HG03575 (cell line): Measurements from ENCODE around the gene RRP9.
"Not testable (repeated sequence)": the region's sequence is repeated elsewhere in the genome, so short reads cannot be mapped to it uniquely, and the experiment has no call there.

Experiments used
- ATAC-seq: cut with Tn5 transposase; IDR thresholded peaks from one replicate; pipeline ENCODE4 v1.9.1; 2021; ENCODE audit not compliant: unreplicated experiment, insufficient number of reproducible peaks, low FRiP score; ENCODE audit errors: extremely low read depth

Gene RRP9, protein sequence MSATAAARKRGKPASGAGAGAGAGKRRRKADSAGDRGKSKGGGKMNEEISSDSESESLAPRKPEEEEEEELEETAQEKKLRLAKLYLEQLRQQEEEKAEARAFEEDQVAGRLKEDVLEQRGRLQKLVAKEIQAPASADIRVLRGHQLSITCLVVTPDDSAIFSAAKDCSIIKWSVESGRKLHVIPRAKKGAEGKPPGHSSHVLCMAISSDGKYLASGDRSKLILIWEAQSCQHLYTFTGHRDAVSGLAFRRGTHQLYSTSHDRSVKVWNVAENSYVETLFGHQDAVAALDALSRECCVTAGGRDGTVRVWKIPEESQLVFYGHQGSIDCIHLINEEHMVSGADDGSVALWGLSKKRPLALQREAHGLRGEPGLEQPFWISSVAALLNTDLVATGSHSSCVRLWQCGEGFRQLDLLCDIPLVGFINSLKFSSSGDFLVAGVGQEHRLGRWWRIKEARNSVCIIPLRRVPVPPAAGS

DNA sequence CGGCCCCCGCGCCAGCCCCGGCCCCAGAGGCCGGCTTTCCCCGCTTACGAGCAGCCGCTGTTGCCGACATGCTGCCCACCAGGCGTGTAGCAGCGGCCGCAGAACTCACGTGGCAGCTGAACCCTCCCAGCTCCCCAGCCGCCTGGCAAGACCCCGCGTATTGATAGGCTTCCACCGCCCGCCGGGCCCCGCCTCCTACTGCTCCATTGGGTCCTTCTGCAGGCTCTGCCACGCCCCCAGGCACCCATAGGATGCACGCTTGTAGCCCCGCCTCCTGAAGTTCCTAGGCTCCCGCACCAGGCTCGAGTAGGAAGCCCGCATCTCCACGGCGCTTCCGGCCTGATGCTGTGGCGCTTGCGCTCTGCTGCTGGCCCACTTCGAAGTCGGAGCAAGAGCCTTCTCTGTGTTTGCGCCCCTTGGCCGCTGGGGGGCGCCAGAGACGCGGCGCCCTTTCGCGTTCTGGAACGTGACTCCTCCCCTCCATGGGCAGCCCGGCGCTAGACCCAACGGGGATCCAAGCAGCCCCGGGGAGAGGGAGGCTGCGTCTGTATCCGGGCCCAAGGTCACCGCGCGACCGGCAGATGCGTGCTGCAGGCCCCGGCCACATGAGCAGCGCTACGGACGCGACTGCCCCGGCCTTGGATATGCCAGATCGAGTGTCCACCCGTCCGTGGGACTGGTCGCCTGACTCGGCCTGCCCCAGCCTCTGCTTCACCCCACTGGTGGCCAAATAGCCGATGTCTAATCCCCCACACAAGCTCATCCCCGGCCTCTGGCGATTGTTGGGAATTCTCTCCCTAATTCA is at the start of gene RRP9, which contains the start of gene PARP3:
TSS of gene RRP9 (minus strand) at position 107 of the 805 bp plus-strand sequence. CDS start at position 70, 37 bp downstream.
TSS of gene PARP3 (plus strand) at position 566 of the 805 bp plus-strand sequence. CDS start 993 bp downstream, outside the sequence.
- ATAC-seq: peak; percentile 67

DNA sequence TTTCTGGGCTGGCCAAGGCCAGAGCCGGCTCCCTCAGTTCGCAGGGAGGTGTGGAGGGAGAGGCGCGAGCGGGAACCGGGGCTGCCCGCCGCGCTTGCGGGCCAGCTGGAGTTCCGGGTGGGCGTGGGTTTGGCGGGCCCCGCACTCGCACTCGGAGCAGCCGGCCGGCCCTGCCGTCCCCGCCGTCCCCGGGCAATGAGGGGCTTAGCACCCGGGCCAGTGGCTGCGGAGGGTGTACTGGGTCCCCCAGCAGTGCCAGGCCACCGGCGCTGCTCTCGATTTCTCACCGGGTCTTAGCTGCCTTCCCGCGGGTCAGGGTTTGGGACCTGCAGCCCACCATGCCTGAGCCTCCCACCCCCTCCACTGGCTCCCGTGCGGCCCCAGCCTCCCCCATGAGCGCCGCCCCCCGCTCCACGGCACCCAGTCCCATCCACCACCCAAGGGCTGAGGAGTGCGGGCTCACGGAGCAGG is 48.8 kb upstream of the RRP9 start:
- ATAC-seq: not testable (repeated sequence)

DNA sequence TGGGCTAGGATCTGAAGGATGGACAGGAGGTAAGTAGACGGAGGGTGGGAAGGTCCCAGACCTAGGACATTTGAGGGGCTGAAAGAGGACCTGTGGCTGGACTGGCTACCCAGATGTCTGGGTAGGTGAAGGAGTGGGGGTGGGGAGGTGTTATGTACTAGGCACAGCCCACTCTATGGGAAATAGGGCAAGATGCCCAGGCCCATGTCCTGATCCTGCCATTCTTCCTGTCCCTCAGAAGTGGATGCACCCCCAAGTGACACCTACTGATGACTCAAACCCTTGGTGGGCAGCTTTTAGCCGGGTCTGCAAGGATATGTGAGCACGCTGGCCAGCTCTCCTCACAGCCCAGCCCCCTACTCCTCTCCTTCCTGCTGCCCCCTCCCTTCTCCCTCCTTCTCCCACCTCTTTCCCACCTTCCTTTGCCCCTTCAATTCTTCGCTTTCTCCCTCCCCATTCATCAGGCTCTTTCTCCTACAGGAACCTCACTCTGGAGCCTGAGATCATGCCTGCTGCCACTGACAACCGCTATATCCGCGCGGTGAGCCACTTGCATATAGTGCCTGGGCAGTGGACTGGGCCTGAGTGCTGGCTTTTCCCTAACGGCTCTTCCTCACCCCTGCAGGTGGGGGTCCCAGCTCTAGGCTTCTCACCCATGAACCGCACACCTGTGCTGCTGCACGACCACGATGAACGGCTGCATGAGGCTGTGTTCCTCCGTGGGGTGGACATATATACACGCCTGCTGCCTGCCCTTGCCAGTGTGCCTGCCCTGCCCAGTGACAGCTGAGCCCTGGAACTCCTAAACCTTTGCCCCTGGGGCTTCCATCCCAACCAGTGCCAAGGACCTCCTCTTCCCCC is 46.8 kb upstream of the RRP9 start:
- ATAC-seq: no peak

DNA sequence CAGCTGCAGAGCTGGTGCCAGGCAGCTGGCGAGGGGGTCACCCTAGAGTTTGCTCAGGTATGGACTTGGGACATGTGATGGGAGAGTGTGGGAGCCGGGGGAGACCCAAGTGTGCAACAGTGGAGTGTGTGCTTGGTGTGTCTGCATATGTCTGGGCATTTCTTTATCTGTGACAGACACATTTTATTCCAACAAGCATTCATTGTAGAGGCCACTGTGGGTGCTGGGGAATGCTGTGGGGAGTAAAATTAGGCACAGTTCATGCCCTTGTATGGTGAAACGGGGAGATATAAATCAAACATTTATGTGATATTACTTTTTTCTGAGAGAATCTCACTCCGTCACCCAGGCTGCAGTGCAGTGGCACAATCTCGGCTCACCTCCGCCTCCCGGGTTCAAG is 45.9 kb upstream of the RRP9 start:
- no peak for ATAC-seq

DNA sequence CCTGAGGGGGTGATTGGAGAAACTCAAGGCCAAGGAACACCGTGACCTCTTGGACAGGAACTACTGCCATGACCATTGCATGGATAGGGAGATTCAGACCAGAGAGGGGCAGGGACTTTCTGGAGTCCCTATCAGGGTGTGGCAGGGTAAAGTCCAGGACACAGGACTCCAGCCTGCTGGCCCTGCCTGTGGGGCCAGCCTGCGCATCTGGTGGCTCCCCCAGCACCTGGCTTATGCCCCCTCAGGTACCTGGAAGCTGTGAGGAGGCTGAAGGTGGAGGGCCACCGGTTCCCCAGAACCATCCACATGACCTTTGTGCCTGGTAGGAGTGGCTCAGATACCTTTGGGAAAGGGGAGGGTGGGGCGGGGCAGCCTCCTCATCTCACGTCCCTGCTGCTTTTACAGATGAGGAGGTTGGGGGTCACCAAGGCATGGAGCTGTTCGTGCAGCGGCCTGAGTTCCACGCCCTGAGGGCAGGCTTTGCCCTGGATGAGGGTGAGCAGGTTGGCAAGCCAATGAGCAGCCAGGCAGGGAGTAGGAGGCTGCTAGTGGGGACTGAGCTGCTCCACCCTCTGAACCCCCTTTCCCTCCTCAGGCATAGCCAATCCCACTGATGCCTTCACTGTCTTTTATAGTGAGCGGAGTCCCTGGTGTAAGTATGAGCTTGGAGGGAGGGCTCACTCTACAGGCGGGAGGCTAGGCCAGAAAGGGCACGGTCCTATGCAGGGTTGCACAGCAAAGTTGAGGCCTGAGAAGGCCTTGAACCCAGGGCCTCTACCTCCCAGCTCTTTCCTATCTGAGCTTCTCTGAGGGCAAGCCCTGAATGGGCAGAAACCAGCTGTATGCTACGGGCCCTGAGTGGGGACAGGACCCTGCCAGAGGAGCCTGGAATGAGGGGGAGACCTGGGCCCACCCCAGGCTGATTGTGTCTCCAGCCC is 44.6 kb upstream of the RRP9 start:
- no peak for ATAC-seq

DNA sequence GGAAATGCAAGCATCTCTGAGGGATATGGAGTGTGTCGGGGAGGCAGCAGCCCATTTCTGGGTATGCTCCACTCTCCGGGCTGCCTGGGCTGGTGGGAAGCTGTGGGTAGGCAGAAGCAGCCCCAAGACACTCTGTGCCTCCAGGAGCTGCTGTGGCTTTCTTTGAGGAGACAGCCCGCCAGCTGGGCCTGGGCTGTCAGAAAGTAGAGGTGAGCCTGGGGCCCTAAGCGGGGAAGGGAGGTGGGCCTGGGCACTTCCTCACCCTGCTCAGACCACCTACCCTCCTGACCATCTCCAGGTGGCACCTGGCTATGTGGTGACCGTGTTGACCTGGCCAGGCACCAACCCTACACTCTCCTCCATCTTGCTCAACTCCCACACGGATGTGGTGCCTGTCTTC is 43.4 kb upstream of the RRP9 start:
- ATAC-seq: no peak

DNA sequence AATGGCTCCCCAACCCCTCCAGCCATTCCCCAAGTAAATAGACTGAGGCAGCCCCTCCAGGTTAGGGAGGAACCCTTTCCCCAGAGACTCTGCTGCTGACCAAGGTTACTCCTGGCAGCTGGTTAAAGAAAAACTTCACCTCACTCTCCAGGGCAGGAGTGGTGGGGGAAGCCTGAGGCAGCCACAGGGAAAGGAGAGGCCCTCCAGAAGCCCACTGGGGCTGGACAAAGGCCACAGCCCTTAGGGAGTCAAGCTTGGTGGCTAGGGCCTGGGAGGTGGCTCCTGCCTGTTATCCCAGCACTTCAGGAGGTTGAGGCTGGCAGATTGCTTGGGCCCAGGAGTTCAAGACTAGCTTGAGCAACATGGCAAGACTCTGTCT is 42.6 kb upstream of the RRP9 start:
- no peak for ATAC-seq

DNA sequence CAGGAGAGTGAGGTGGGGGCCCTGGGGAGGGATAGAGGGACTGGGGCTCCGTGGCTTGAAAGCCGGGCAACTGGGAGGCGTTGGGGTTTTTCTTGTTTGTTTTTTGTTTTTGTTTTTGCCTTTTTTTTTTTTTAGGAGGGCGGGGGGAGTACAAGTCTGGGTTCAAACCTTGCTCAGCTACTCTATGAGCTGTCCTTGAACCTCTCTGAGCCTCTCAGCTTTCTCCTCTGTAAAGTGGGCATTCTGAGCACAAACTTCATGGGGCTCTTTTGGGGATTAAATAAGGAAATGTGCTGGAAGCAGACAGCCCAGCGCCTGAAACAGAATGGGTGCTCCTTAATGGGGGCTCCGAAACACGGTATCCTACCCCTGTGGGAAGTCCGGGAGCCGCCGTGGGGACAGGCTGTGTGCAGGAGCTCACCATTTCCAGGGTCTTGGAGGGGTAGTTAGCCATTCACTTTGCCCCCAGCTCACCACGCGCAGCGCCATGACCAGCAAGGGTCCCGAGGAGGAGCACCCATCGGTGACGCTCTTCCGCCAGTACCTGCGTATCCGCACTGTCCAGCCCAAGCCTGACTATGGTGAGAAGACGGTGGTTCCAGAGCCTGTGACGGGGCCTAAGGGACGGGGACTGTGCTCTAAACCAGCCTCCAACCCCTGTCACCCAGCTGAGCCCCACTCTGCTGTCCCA is 42.0 kb upstream of the RRP9 start:
- ATAC-seq: no peak

DNA sequence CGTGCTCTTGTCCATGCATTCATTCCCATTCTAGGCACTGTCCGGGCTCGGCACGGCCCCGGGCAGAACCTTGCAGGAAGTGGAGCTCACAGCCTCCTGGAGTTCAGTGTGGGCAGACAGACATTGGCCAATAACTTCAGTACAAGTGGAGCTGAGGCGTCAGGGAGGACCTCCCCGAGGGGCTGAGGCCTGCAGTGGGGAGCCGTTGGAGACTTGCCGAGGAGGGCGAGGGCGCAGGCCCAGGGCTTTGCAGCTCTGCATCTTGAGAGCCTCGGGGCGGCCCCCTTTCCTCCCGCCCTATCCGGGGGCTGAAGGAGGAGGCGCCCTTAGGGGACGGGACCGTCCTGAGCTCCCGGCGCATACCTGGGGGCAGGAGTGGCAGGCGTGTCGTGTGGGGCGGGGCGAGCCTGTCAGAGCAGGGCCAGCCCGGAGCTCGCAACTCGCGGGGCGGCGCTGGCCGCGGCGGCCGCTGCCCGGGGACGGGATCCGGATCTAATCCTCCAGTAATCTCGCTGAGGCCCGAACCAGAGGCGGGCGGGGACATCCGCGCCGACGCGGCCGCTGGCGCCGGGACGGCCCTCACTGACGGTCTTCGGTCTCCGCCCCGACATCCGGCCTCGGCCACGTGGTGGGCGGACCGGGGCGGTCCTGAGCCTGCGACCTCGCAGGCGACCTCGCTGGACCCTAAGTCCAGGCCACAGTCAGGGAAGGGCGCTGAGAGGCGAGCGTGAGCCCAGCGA is 41.3 kb upstream of the RRP9 start, which contains the start of gene ACY1:
TSS of gene ACY1 (plus strand) at position 698 of the 740 bp plus-strand sequence. CDS start 530 bp downstream, outside the sequence.
- ATAC-seq: no peak

DNA sequence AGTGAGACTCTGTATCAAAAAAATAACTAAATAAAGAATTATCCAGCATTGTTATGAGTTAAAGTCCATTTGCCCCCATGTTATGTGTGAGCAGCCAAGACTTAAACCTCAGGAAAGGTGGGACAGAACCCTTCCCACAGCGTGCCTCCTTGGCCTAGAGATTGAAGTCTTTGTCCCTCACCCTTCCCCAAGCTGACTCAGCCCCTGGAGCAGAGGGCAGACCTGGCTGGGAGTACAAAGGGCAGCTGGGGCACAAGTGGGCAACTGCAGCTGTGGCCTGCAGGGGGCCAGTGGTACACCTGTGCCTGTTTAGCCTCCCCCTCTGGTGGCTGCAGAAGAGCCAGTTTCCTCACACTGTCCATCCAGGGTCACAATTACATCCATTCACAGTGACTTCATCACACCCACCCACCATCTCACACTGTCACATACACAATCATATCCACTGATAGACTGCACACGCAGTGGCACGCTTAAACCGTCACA is 40.7 kb upstream of the RRP9 start:
- no peak for ATAC-seq

DNA sequence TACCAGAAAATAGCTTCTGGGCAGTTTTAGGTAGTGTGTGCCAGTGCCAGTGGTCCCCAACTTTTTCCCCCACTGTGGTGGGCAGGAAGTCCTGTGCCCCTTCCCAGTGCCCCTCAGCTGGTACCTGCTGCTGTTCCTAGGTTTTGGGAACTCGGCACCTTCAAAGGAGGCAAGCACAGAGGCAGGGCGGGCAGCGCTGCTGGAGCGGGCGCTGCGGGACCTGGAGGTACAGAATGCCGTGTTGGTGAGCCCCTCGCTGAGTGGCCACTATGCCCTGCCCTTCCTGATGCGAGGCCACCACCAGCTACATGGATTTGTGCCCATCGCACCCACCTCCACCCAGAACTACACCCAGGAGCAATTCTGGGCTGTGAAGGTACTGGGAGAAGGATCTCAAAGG is 38.5 kb upstream of the RRP9 start:
- ATAC-seq: no peak

DNA sequence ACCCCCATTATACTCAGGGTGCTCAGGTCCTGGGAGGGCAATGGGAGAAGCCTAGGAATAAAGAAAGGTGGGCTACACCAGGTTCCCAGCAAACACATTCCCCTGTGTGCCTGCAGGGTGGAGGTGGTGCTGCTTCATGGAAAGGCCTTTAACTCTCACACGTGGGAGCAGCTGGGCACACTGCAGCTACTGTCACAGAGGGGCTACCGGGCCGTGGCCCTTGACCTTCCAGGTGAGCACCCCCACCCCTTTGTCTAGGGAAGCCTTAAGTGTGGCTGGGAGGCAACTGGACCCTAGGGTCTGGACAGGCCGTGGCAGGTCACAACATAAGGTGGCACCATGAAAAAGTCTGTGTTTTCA is 36.4 kb upstream of the RRP9 start:
- no peak for ATAC-seq

DNA sequence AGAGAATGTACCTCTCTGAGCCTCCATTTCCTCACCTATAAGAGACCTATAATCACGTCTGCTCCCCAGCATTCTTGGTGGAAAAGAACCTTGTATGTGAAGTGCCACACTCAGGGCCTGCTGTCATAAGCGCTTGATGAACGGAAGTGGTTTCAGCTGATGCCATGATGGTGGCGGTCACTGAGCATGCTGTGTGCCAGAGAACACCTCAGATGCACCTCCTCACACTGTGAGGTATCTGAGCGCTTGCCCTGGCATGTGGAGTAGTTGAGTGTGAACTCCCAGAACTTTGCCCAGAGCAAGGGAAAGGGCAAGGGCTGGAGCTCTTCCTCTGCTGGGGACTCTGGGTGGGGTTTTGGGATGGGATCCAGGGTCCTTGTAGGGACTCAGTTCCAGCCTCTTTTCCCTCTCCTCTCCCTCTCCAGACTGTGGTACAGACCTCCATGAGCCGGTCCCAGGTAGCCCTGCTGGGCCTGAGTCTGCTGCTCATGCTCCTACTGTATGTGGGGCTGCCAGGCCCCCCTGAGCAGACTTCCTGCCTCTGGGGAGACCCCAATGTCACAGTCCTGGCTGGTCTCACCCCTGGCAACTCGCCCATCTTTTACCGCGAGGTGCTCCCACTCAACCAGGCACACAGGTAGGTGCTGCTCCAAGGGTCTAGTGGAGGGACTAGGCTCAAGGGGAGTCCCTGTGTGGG is 35.9 kb upstream of the RRP9 start:
- no peak for ATAC-seq

DNA sequence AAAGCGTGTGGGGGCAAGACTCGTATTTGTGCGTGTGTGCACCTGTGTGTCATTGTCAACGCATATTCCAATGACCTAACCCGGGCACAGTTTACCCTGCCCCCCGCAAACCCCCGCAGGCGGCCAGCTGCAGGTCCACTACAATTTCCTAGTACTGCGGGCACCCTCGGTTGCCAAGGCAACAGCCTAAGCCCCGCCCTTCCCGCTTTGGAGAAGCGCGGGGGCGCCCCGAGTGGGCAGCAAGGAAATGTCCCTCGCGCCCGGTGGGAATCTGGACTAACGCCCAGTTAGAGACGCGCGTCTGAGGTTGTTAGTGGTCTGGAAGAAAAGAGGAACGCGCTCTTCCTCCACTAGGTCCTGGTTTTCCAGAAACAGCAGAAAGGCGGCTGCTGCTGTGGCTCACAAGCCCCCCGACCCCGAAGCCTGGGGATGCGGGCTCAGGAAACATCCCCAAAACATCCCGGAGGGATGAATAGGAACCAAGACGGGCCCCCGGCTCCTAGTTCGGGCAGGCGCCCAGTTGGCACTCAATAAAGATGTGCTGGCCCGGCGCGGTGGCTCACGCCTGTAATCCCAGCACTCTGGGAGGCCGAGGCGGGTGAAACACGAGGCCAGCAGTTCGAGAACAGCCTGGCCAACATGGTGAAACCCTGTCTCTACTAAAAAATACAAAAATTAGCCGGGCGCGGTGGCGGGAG is 34.3 kb upstream of the RRP9 start:
- no peak for ATAC-seq

DNA sequence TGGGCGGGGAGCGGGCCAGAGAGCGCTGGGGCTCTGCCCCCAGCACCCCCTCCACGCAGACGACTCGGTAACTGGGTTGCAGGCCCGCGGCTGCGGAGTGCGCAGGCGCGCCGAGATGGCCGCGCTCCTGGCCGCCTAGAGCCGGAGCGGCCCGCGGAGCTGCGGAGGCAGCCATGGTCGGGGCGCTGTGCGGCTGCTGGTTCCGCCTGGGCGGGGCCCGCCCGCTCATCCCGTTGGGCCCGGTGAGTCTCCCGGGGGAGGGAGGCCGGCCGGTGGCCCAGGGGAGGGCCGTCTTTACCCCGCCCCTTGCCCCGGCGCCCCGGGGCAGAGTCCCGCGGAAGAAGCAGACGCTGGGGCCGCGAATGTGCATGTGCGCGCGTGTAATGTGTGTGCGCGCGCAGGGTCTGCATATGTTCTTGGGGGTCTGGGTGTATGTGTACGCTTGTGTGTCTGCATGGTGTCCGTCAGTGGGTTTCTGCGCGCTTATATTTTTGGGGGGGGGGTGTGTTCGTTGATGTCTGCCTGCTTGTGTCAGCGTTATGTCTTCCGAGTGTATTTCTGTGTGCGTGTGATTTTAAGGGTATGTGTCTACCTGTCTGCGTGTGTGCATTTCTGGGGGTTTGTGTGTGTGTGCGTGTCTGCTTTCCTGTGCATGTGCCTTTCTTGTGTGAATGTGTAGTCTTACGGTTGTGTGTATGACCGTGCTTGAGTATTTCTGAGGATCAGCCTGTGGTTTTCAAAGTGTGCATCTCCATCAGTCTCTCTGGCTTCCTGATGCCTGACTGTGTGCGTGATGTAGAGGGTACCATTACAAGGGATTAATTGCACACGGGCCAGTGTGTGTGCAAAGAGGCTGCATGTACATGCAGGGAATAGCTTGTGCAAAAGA is 33.5 kb upstream of the RRP9 start, which contains the start of gene ABHD14A:
TSS of gene ABHD14A (plus strand) at position 102 of the 889 bp plus-strand sequence. CDS start at position 174, 72 bp downstream.
- ATAC-seq: no peak
